WTC11 (cell line): ENCODE data around the gene FHIT.

Source experiments
- ETV6 ChIP-seq: sonication (generic); formaldehyde crosslinking; IDR thresholded peaks from 2 replicates; pipeline ENCODE4 v1.8.1; 2022; ENCODE audit warnings: mild to moderate bottlenecking, missing genetic modification reagents
- FOXJ3 ChIP-seq: sonication (generic); formaldehyde crosslinking; IDR thresholded peaks from 2 replicates; pipeline ENCODE4 v1.9.0; 2021; ENCODE audit warnings: missing genetic modification reagents, mild to moderate bottlenecking, borderline replicate concordance
- JUN ChIP-seq: sonication (generic); formaldehyde crosslinking; IDR thresholded peaks from 2 replicates; pipeline ENCODE4 v1.8.0; 2023; ENCODE audit warnings: mild to moderate bottlenecking, missing genetic modification reagents
- NR2C2 ChIP-seq: sonication (generic); formaldehyde crosslinking; IDR thresholded peaks from 2 replicates; pipeline ENCODE4 v1.8.0; 2022; ENCODE audit warnings: mild to moderate bottlenecking, missing genetic modification reagents
- NR3C1 ChIP-seq: sonication (generic); formaldehyde crosslinking; conservative IDR thresholded peaks from 2 replicates; pipeline ENCODE4 v1.8.1; 2023; ENCODE audit warnings: low read depth, mild to moderate bottlenecking, missing genetic modification reagents
- PRRX2 ChIP-seq: fragments of 250-450 bp; sonication (Bioruptor Pico); IDR thresholded peaks from 2 replicates; pipeline ENCODE4 v1.8.0; 2021; ENCODE audit warnings: mild to moderate bottlenecking
- SP1 ChIP-seq: sonication (generic); formaldehyde crosslinking; conservative IDR thresholded peaks from 2 replicates; pipeline ENCODE4 v1.8.1; 2022; ENCODE audit warnings: missing genetic modification reagents
- USF2 ChIP-seq: sonication (generic); formaldehyde crosslinking; IDR thresholded peaks from 2 replicates; pipeline ENCODE4 v1.8.1; 2023; ENCODE audit warnings: mild to moderate bottlenecking, missing genetic modification reagents, moderate library complexity
- TF ChIP-seq, protein P1 (sequence below): fragments of 200-600 bp; IDR thresholded peaks from 2 replicates; pipeline ENCODE4 v1.8.0; 2022; ENCODE audit warnings: antibody characterized with exemption
- TF ChIP-seq, protein P2 (sequence below): sonication (generic); formaldehyde crosslinking; IDR thresholded peaks from 2 replicates; pipeline ENCODE4 v1.8.0; 2022; ENCODE audit warnings: mild to moderate bottlenecking, missing genetic modification reagents
- TF ChIP-seq, protein P3 (sequence below): sonication (generic); formaldehyde crosslinking; IDR thresholded peaks from 2 replicates; pipeline ENCODE4 v1.8.1; 2022; ENCODE audit warnings: low read depth, missing genetic modification reagents, borderline replicate concordance
- TF ChIP-seq, protein P4 (sequence below): fragments of 250-450 bp; sonication (Bioruptor Pico); IDR thresholded peaks from 2 replicates; pipeline ENCODE4 v1.8.0; 2021; ENCODE audit warnings: mild to moderate bottlenecking

DNA sequence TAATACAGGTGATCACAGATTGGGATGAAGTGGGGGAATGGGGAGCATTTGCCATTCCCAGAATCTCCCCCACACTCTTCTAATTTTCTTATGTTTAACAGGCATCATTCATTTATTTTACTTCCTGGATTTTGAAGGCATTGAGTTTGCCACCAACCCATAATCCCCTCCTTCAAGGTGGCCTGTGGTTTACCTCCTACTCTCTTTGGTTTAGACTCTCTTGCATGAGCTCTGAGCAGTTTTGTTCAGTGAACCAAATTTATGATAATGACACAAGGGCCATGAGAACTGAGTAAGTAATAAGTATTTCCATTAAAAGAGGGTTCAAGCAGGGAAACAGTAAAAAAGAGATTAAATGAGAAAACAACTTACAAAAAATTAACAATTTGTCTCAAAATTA is 1498.3 kb downstream of the FHIT start:
- no peak for TF ChIP-seq USF2
- TF ChIP-seq, protein P1, sequence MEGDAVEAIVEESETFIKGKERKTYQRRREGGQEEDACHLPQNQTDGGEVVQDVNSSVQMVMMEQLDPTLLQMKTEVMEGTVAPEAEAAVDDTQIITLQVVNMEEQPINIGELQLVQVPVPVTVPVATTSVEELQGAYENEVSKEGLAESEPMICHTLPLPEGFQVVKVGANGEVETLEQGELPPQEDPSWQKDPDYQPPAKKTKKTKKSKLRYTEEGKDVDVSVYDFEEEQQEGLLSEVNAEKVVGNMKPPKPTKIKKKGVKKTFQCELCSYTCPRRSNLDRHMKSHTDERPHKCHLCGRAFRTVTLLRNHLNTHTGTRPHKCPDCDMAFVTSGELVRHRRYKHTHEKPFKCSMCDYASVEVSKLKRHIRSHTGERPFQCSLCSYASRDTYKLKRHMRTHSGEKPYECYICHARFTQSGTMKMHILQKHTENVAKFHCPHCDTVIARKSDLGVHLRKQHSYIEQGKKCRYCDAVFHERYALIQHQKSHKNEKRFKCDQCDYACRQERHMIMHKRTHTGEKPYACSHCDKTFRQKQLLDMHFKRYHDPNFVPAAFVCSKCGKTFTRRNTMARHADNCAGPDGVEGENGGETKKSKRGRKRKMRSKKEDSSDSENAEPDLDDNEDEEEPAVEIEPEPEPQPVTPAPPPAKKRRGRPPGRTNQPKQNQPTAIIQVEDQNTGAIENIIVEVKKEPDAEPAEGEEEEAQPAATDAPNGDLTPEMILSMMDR, result no peak
- no peak for TF ChIP-seq SP1 (CRISPR knock-in tag)
- TF ChIP-seq JUN (CRISPR knock-in tag), result no peak
- TF ChIP-seq, protein P2, sequence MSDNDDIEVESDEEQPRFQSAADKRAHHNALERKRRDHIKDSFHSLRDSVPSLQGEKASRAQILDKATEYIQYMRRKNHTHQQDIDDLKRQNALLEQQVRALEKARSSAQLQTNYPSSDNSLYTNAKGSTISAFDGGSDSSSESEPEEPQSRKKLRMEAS (CRISPR knock-in tag), result no peak
- no peak for TF ChIP-seq ETV6 (CRISPR knock-in tag)
- TF ChIP-seq, protein P3, sequence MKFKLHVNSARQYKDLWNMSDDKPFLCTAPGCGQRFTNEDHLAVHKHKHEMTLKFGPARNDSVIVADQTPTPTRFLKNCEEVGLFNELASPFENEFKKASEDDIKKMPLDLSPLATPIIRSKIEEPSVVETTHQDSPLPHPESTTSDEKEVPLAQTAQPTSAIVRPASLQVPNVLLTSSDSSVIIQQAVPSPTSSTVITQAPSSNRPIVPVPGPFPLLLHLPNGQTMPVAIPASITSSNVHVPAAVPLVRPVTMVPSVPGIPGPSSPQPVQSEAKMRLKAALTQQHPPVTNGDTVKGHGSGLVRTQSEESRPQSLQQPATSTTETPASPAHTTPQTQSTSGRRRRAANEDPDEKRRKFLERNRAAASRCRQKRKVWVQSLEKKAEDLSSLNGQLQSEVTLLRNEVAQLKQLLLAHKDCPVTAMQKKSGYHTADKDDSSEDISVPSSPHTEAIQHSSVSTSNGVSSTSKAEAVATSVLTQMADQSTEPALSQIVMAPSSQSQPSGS, result no peak
- no peak for TF ChIP-seq NR2C2 (CRISPR knock-in tag)
- TF ChIP-seq PRRX2, result no peak
- TF ChIP-seq FOXJ3 (CRISPR knock-in tag), result no peak
- TF ChIP-seq NR3C1 (CRISPR knock-in tag), result no peak
- TF ChIP-seq, protein P4, sequence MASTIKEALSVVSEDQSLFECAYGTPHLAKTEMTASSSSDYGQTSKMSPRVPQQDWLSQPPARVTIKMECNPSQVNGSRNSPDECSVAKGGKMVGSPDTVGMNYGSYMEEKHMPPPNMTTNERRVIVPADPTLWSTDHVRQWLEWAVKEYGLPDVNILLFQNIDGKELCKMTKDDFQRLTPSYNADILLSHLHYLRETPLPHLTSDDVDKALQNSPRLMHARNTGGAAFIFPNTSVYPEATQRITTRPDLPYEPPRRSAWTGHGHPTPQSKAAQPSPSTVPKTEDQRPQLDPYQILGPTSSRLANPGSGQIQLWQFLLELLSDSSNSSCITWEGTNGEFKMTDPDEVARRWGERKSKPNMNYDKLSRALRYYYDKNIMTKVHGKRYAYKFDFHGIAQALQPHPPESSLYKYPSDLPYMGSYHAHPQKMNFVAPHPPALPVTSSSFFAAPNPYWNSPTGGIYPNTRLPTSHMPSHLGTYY (CRISPR knock-in tag), result no peak
